ENCODE data around the gene BTF3.
"Not testable (repeated sequence)": the region's sequence is repeated elsewhere in the genome, so short reads cannot be mapped to it uniquely, and the experiment has no call there.

Gene BTF3

DNA sequence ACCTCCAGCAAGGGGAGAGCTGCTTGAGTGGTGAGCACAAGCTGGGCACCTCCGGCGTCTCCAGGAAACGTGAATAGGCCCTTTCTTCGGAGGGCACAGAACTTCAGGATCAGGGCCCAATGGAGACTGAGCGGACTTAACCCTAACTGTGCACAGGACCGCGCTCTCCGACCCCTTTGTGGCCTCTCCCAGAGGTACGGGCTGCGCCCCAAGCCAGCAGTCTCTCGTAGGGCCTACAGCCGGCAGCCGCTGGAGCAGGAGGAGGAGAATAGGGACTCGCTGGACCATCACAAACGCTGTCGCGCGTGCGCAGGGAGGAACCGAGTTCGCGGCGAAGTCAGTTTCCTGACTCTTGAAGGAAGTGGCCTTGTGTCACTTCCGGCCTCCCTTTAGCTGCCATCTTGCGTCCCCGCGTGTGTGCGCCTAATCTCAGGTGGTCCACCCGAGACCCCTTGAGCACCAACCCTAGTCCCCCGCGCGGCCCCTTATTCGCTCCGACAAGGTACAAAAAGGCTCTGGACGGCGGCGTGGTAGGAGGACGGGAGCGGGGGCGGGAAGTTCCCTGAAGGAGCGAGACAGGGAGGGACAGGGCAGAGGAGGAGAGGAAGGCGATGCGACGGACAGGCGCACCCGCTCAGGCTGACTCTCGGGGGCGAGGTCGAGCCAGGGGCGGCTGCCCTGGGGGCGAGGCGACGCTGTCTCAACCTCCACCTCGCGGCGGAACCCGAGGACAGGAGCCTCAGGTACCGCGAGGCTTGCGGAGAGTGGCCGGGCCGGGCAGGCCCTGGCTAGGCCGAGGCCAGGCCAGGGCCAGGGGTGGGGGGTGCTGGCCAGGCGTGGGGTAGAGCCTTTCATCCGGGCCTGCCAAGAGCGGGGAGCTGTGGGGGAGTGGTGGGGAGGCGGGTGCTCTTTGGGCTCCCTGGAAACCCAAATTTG is at the start of gene BTF3:
Gene BTF3 (plus strand): TSS at position 386 of the 936 bp plus-strand sequence. CDS start 226 bp downstream, at position 612.
- peak; percentile 68 for DNase-seq

DNA sequence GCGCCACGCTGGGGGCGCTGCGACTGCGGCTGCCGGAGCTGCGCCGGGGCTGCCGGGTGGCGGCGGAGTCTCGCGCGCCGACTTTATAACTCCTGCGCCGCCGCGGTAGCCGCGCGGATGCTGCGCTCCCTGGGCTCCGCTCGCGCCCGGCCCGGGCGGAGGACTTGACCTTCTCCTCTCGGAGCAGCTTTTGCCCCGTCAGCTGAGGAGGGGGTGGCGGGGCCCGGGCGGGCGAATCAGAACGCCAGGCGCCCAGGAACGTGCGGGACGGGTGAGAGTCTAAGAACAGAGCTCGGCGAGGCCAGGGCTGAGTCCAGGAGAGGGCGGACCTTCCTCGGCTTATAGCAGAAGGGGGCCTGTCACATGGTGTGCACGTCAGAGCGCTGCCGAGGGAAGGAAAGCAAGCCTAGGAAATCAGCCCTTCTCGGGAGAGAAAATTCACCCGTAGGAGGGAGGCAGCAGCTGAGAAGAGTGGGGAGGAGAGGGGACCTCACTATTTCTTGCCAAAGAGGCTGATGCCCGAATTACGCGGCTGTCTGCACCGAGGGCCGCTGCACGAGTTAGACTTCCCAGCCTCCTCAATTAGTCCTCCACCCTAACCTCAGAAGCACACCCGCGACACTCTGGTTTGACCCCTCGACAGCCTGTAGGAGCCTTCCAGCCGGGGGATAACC is 49.6 kb upstream of the BTF3 start, which contains the start of gene FOXD1:
Gene FOXD1 (minus strand): TSS at position 315 of the 674 bp plus-strand sequence. CDS start 415 bp downstream, outside the sequence.
- DNase-seq: peak; percentile 85

DNA sequence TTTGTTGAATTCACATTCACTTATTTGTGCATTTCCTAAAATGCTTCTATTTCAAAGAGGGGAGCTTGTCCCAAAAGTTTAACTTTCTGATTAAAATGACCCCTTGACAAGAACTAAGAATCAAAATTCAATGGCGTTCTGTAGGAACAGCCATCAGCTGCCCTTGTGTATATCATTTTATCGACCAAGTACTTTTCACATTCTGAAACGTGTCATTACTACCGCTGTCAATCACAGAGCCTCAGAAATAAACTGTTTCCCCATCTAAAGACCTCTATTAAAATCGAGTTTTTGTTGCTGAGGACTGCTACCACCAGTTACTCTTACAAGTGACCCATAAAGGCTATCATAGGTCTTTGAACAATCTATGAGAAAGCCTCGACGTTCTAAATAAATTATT is 48.1 kb upstream of the BTF3 start:
- DNase-seq: no peak

DNA sequence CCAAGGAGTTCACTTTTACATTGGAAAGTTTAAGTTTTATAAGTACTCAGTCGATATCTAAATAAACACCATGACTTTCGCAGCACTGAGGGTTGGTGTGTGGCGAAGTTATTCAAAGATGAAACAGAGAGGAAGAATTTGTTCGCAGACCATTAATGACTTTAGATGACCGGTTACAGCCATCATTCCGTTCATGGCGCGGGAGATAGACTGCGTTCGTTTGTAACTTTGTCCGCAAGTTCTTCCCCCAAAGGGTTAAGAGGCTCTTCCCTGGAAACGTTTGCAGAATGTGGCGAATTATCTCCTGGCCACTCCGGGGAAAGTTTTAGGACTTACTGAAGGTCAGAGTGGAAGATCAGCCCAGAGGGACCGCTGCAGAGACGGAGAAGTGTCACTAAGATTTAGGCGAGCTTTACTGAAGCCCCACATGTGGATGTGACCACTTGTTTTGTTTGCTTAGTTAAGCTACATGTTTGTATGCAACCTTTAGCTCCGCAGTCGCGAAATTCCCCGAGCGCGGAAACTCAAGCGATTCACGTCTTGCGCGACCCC is 47.5 kb upstream of the BTF3 start:
- DNase-seq: no peak

DNA sequence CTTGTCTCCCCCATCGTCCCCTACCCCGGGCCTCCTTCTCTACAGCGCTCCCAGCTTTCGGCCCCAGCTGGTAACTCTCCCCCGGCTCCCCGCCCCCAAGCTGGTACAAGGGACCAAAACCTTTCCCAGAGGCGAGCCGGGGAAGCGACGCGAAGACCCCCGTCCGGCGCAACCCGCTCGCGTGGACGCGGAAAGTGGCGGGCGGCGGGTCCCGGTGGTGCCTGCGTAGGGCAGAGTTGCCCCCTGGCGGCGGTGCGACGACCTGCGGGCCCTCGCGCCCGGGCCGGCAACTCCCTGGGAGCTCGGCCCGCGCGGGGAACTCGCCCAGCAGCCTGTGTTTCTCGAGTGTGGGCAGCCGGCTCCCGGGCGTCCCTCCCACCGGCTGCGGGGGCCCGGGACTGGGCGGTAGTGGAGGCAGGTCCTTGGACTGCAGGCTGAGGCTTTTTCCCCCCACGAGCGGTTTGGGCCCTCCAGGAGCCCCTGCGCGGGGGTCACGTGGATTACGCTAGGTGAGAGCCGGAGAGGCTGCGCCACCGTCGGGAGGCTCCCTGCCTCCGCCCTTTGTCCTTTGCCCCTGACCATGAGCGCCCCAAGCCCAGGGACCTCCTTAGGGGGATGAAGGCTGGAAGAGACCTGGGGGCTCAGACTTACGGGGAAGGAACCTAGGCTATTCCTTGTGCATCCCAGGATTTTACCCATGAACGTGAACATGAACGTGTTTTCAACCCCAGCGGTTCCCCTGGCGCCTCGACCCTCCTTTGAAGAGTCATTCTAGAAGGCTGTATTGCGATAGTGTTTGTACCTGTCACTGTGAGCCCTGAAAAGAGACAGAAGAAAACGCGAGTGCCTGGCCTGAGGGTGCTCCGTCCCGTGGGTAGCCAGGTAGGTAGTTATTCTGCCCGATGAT is 46.8 kb upstream of the BTF3 start:
- no peak for DNase-seq

DNA sequence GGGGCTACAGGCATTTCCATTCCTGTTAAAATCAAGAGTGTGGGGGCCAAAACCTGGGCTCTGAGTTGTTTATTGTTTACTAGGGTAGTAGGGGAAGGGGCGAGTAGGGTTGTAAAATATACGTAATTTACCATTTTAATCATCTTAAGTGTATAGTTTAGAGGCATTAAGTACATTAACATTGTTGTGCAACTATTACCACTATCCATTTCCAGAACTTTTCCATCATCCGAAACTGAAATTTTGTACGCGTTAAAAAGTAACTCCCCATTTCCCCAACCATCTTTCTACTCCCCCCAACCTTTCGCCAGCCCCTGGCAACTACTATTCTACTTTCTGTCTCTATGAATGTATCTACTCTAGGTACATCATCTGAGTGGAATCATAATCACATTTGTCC is 46.0 kb upstream of the BTF3 start:
- no peak for DNase-seq

DNA sequence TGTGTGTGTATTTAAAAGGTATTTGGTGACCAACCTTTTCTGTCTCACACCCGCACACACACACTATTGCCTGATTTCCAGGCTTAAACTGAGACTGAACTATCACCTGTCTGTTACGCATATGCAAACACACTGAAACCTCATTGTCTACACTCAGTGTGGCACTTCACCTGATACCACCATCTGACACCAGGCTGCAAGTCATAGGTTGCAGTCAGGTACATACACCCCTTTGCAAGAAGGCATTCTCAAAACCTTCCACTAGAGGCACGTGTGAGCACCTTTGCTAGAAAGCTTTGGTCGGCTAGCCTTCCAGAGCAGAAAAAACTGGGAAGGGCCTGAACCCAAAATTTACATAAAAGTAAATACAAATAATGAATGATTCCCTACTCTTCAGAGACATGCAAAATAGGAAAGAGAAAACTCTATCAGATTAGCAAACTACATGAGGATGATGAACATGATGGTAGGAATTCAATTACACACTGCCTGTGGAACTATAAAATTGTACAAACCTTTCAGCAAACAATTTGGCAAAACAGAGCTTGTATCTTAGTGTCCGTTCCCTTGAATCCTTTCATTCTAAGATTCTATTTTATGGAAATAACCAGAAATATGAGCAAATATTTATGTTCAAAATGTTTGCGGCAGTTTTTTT is 43.7 kb upstream of the BTF3 start:
- DNase-seq: peak; percentile 92

DNA sequence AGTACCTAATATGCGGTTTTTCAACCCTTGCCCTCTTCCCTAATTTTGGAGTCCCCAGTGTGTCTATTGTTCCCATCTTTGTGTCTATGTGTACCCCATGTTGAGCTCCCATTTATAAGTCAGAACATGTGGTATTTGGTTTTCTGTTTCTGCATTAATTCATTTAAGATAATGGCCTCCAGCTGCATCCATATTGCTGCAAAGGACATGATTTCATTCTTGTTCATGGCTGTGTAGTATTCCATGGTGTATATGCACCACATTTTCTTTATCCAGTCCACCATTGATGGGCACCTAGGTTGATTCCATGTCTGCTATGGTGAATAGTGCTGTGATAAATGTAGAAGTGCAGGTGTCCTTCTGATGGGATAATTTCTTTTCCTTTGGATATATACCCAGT is 41.8 kb upstream of the BTF3 start:
- not testable (repeated sequence) for DNase-seq

DNA sequence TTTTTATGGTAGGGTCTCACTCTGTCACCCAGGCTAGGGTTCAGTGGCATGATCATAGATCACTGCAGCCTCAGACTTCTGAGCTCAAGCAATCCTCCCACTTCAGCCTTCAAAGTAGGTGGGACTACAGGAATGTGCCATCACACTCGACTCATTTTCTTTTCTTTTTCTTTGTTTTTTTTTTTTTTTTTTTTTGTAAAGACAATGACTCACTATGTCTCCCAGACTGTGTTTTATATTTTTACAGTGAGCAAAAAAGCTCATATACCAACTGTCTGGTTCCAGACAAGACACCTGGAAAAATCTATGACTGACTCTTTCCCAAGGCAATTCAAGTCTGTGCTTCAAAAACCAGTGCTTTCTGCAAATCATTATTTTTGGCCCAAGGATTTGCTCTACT is 38.9 kb upstream of the BTF3 start:
- no peak for DNase-seq

DNA sequence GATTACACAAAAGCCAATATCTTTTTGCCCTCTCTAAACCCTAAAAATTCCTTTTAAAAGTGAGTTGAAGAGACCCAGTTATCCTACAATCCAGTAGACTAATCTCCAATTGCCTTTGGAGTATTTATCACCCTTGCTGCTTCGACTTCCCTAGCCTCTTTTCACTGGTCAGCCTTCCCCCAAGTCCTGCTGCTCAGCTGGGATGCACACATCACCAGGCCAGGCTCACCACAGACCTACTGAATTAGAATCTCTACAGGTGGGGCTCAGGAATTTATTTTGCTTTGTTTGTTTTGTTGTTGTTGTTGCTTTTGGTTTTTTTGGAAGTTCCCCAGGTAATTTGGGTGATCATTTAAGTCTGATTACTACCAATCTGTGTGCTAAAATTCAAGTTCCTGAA is 38.1 kb upstream of the BTF3 start:
- no peak for DNase-seq

DNA sequence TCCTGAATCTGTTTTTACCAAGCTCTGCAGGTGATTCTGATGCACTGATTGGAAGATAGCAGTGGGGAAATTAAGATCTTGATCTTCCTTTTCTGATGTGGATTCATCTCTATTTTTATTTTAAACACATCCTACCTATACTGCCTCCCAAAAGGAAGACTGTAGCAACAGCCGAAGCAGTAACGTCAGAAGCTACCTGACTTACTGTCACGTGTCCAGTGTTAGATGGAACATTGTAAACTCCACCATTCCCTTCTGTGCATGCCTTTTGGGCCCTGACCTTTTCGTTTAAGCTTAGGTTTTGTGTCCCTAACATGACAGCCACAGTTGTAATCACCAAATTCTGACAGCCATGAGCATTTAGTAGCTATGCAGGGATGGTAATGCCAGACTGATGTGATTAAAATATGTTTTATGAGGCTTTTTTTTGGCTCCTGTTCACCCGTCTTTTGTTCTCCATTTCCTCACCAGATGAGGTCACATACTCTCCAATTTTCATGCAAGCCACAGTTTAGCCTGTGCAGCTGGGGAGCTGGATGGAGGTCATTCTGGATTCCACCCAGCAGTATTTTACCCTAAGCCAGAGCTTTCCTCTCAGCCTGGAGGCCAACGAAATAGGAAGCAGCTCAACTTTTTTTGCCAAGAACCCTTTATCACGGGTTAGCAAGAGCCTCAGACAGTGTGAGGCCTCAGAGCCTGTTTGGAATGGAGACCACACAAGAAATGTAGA is 34.1 kb upstream of the BTF3 start:
- DNase-seq: no peak

DNA sequence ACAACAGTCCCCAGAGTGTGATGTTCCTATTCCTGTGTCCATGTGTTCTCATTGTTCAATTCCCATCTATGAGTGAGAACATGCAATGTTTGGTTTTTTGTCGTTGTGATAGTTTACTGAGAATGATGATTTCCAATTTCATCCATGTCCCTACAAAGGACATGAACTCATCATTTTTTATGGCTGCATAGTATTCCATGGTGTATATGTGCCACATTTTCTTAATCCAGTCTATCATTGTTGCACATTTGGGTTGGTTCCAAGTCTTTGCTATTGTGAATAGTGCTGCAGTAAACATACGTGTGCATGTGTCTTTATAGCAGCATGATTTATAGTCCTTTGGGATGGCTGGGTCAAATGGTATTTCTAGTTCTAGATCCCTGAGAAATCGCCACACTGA is 29.6 kb upstream of the BTF3 start:
- not testable (repeated sequence) for DNase-seq

DNA sequence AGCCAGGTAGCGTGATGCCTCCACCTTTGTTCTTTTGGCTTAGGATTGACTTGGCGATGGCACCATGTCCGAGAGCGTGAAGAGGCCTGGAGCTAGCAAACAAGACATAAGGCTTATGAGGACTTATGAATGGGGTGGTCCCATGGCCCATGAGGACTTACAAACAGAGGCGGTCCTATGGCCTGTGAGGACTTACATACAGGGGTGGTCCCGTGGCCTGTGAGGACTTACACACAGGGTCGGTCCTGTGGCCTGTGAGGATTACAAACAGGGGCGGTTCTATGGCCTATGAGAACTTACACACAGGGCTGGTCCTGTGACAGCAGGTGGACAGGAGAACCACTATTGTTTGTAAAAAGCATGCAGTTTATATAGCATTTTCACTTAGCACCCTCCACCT is 28.4 kb upstream of the BTF3 start:
- no peak for DNase-seq

DNA sequence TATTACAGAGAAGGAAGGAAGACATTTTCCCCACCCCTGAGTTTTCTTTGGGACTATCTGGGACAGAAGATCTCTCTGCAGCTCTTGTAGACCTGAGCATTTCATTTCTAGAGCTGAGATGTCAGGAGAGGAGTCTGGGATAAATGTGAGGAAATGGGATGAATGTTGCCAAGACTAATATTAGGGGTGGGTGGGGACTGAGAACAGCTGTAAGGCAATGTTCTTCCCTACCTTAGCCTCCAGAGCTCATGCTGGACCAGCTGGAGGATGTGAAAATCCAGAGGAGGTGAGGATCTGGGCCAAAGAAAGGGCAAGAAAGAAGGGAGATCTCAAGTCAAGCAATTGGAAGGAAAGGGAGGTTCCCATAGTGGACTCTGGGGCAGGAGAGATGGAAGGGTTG is 26.6 kb upstream of the BTF3 start:
- DNase-seq: no peak

DNA sequence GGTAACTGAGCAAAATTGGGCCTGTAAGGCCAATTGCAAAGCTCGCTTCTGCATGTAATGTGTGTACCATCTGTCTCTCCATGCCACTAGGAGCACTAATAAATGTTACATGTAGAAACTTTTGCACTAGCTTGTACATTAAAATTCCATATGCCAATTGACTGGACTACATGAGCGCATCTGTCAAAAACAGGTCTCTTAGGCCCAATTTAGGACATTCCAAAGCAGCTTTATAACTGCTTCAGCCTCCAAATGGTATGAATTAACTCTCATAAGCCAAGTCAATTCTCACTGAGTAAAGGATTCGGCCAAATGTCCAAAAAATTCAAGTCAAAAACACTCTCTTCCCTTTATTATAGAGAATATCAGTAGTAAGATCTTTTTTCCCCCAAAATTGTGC is 26.1 kb upstream of the BTF3 start:
- DNase-seq: no peak

DNA sequence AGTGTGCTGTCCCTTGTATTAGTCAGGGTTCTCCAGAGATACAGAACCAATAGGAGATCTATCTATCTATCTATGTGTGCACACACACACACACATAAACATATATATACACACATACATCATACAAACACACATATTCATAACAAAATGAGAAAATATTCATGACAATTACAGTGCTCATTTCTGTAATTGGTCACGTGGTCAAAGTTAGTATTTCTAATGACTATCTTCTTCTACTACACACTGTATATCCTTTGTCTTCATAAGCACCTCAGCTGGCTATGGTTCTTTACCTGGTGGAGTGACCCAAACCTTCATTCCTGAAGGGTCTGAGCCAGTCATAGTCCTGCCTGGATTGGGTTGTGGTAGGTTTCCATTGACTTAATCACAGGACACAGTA is 17.7 kb upstream of the BTF3 start:
- DNase-seq: no peak

DNA sequence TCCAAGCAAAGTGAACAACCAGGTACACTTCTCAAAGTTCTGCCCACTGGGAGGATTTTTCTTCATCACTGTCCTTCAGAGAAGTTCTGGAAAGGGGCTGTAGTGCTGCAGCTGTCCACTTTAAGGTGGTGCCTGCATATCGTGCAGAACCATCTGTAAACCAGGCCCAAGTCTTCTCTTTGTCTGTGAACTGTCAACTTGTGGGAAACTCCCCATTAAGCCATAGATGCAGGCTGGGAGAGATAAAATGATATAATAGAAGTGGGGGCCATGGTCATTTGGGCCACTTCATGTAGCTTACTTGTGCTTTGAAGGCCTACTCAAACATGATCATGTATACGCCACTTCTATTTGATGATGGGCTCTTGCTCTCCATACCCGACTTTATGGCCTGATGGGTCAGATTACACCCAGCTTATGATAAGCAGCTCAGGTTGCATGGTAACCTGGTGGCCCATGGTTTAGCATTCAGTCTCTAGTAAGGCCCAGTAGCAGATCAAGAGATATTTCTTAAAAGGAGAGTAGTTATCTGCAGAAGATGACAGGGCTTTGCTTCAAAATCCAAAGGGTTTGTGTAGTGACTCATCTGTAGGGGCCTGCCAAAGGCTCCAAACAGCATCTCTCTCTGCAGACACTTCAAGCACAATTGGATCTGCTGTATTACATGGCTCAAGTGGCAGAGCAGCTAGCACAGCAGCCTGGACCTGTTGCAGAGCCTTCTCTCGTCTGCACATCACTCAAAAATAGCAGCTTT is 15.7 kb upstream of the BTF3 start:
- DNase-seq: peak; percentile 81

DNA sequence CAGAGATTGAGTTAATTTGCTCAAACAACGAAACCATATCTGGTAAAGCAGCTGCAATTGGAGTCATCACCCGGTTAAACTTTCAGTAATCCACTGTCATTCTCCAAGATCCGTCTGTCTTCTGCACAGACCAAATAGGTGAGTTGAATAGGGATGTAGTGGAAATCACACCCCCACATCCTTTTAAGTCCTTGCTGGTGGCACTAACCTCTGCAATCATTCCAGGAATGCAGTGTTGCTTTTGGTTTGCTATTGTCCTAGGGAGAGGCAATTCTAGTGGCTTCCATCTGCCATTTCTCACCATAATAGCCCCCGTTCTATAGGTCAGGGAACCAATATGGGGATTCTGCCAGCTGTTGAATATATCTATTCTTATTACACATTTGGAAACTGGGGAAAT is 14.6 kb upstream of the BTF3 start:
- DNase-seq: no peak

DNA sequence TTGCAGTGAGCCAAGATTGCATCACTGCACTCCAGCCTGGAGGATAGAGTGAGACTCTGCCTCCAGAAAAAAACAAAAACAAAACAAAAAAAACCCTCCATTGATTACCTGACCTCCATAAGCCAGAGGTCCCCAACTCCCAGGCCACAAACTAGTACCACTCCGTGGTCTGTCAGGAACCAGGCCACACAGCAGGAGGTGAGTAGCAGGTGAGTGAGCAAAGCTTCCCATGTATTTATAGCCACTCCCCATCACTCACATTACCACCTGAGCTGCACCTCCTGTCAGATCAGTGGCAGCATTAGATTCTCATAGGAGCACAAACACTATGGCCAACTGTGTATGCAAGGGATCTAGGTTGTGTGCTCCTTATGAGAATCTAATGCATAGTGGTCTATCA is 13.7 kb upstream of the BTF3 start:
- no peak for DNase-seq

DNA sequence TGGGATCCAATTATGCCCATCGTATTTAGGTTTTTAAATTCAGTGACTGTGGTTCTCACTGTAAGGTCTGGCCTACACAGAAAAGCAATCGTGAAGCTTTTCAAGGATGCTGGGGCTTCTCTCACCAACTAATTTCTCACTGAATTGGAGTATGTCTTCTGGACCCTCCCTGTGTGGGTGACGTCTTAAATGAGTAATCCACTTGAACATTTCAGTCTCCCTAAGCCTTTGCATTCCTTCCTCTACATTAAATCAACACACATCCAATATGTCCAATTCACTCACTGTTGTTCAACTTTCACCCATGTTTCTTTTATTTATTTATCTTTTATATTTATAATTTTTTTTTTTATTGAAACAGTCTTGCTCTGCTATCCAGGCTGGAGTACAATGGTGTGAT is 12.5 kb upstream of the BTF3 start:
- no peak for DNase-seq

Data from NCI-H2029 treated with DMSO at 0.1 percent for 48 hours (cell line).